Breast epithelium (tissue), 4 donors: ENCODE results near the gene PTPRN2. TPM values are rescaled to one million over a fixed set of nuclear protein-coding genes. Genes with fewer than 3 reads are reported as not detected.
A peak's percentile ranks its signal among the peaks of the same experiment; 100 is the strongest.

Experiments used
- DNase-seq, 2 donors: peaks; one replicate each; pipeline ENCODE4 v3.0.0-alpha.2; 2019; ENCODE audit warnings: low spot score in 2 of 2
- H3K27ac ChIP-seq, 2 donors: fragments of 200-600 bp; sonication (generic) in 1 of 2; one replicate each; pipeline ENCODE4 v1.5.1; 2016 to 2019; ENCODE audit warnings: mild to moderate bottlenecking in 1 of 2
- H3K27me3 ChIP-seq, 2 donors: fragments of 200-600 bp; sonication (generic) in 1 of 2; one replicate each; pipeline versions ENCODE4 v1.5.1 to v1.6.0; 2017 to 2019; ENCODE audit warnings: control low read depth in 1 of 2, mild to moderate bottlenecking in 1 of 2
- H3K36me3 ChIP-seq: fragments of 200-600 bp; one replicate; pipeline ENCODE4 v1.5.1; 2019
- H3K4me1 ChIP-seq, 2 donors: fragments of 200-600 bp; sonication (generic); one replicate each; pipeline ENCODE4 v1.5.1; 2016 to 2019; ENCODE audit warnings: control low read depth in 1 of 2
- H3K4me3 ChIP-seq, 3 donors: fragments of 200-600 bp; sonication (generic); 1 replicate in 2 of 3; 2 replicates in 1 of 3; pipeline ENCODE4 v1.5.1; 2016 to 2019; ENCODE audit warnings: mild to moderate bottlenecking in 3 of 3, moderate library complexity in 2 of 3
- H3K9me3 ChIP-seq, 2 donors: fragments of 200-600 bp; sonication (generic) in 1 of 2; one replicate each; pipeline ENCODE4 v1.5.1; 2016 to 2019; ENCODE audit warnings: control low read depth in 1 of 2
- CTCF ChIP-seq, 3 donors: fragments of 450-650 bp; IDR thresholded peaks; one replicate each; pipeline ENCODE4 v1.5.1; 2016 to 2017; ENCODE audit warnings: antibody characterized with exemption in 3 of 3, mild to moderate bottlenecking in 3 of 3, moderate library complexity in 3 of 3
- POLR2A ChIP-seq: fragments of 450-650 bp; IDR thresholded peaks from one replicate; pipeline ENCODE4 v1.6.1; 2016; ENCODE audit warnings: antibody characterized with exemption, mild to moderate bottlenecking, moderate library complexity
- POLR2AphosphoS5 ChIP-seq, 3 donors: sonication (generic); formaldehyde crosslinking; IDR thresholded peaks; one replicate each; pipeline ENCODE4 v1.6.1; 2017; ENCODE audit warnings: antibody characterized with exemption in 3 of 3
- intact Hi-C: fragments of 100-400 bp; cut with DNase I; formaldehyde crosslinking; loops from one replicate; pipeline ENCODE4 v1.15.1; 2023; ENCODE audit warnings: low total_unique reads
- total RNA-seq, 3 donors: library from RNA; depleted of rRNA; stranded (reverse); fragments of >200 nt; gene quantifications; one replicate each; pipeline ENCODE4 v1.1.0, GENCODE V29; 2016

Gene PTPRN2
- total RNA-seq, 3 donors from 2014 or later, result 1.6 to 2.2 (median 2.2) TPM

GRCh38 chr7:157555313-157555712 is 1032.3 kb downstream of the PTPRN2 start:
- Histone ChIP-seq H3K9me3 (peaks cover 0 to 3% of the 10 kb centered on the region in 2 donors), H3K4me3 (no peak overlapping the region), H3K27me3 (no peaks in the 10 kb centered on the region), H3K36me3 (no peaks in the 10 kb centered on the region), H3K4me1 (no peaks in the 10 kb centered on the region), H3K27ac (no peak overlapping the region)
- intact Hi-C loops, result no loop called here
- peak in 1 of 2 donors; percentile 30 for DNase-seq
- no peak for TF ChIP-seq POLR2AphosphoS5 (IDR thresholded peaks at IDR 0.05)
- no peak for TF ChIP-seq CTCF (IDR thresholded peaks at IDR 0.05)
- TF ChIP-seq POLR2A, result no peak

- peak in 1 of 2 donors; percentile 24 for DNase-seq
- intact Hi-C loops, result loop anchor here (1.0 kb wide), 1 partner anchor 20 kb away; no protein-coding TSS in a partner anchor
- TF ChIP-seq POLR2A (no peak), CTCF (IDR thresholded peaks at IDR 0.05) (no peak), POLR2AphosphoS5 (IDR thresholded peaks at IDR 0.05) (no peak)
- Histone ChIP-seq H3K27me3 (no peaks in the 10 kb centered on the region), H3K9me3 (peaks cover 0 to 3% of the 10 kb centered on the region in 2 donors), H3K4me1 (no peaks in the 10 kb centered on the region), H3K27ac (no peak overlapping the region), H3K36me3 (no peaks in the 10 kb centered on the region), H3K4me3 (no peak overlapping the region)
Measured at GRCh38 chr7:157554393-157555238, 1033.0 kb downstream of the PTPRN2 start.

GRCh38 chr7:157553256-157553655 is 1034.4 kb downstream of the PTPRN2 start:
- no peak overlapping the region for H3K27ac ChIP-seq
- no peaks in the 10 kb centered on the region for H3K36me3 ChIP-seq
- no peak overlapping the region for H3K4me3 ChIP-seq
- DNase-seq, result peak in 1 of 2 donors; percentile 40
- no peaks in the 10 kb centered on the region for H3K27me3 ChIP-seq
- no peaks in the 10 kb centered on the region for H3K9me3 ChIP-seq
- H3K4me1 ChIP-seq, result no peaks in the 10 kb centered on the region
- TF ChIP-seq POLR2AphosphoS5 (IDR thresholded peaks at IDR 0.05) (no peak), CTCF (IDR thresholded peaks at IDR 0.05) (no peak), POLR2A (no peak)
- intact Hi-C loops, result no loop called here

- DNase-seq, result peak in 1 of 2 donors; percentile 34
- Histone ChIP-seq H3K27ac (no peak overlapping the region), H3K36me3 (no peaks in the 10 kb centered on the region), H3K27me3 (no peaks in the 10 kb centered on the region), H3K9me3 (no peaks in the 10 kb centered on the region), H3K4me1 (no peaks in the 10 kb centered on the region), H3K4me3 (no peak overlapping the region)
- intact Hi-C loops, result no loop called here
- TF ChIP-seq CTCF (IDR thresholded peaks at IDR 0.05) (no peak), POLR2AphosphoS5 (IDR thresholded peaks at IDR 0.05) (no peak), POLR2A (no peak)
Measured at GRCh38 chr7:157552295-157552993, 1035.2 kb downstream of the PTPRN2 start.
